Fibroblast of villous mesenchyme (primary cell): ENCODE measurements around the gene ENAH. TPM values are rescaled to one million over a fixed set of nuclear protein-coding genes. Genes with fewer than 3 reads are reported as not detected.
"Not testable (repeated sequence)": the region's sequence is repeated elsewhere in the genome, so short reads cannot be mapped to it uniquely, and the experiment has no call there.

Source experiments
- DNase-seq: peaks from one replicate; pipeline ENCODE4 v3.0.0-alpha.2; 2010; ENCODE audit warnings: low read depth
- H3K4me3 ChIP-seq: 2 replicates; pipeline ENCODE4 v1.5.1; 2011; ENCODE audit warnings: low read depth, mild to moderate bottlenecking, low read length
- total RNA-seq: library from RNA; depleted of rRNA; stranded (reverse); fragments of >200 nt; gene quantifications from 2 replicates; pipeline ENCODE4 v1.2.3, GENCODE V29; 2012
- TF ChIP-seq, protein P1 (sequence below): IDR thresholded peaks from 2 replicates; pipeline ENCODE4 v1.5.1; 2012; ENCODE audit warnings: low read depth, mild to moderate bottlenecking, low read length; ENCODE audit not compliant: insufficient read depth

Gene ENAH
- total RNA-seq, 1 donor, result 135 TPM

DNA sequence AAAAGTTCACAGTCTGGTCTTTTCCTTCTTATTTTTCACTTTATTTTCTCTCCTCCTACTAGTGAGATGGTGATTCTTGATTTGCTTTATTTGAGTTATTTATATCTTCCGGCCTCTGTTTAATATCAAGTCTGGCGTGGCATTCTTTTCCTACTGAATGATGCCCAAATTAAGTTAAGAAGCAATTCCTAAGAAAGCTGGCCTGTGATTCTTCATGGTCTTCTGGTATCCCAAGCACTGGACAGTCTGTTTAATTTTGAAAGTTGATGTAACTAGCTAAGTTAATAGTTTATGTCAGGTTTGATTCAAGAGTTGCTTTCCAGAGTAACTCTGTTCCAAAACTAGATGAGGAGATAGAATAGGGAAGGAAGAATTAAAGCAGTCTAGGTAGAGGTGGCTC is 9.2 kb upstream of the ENAH start:
- TF ChIP-seq, protein P1, sequence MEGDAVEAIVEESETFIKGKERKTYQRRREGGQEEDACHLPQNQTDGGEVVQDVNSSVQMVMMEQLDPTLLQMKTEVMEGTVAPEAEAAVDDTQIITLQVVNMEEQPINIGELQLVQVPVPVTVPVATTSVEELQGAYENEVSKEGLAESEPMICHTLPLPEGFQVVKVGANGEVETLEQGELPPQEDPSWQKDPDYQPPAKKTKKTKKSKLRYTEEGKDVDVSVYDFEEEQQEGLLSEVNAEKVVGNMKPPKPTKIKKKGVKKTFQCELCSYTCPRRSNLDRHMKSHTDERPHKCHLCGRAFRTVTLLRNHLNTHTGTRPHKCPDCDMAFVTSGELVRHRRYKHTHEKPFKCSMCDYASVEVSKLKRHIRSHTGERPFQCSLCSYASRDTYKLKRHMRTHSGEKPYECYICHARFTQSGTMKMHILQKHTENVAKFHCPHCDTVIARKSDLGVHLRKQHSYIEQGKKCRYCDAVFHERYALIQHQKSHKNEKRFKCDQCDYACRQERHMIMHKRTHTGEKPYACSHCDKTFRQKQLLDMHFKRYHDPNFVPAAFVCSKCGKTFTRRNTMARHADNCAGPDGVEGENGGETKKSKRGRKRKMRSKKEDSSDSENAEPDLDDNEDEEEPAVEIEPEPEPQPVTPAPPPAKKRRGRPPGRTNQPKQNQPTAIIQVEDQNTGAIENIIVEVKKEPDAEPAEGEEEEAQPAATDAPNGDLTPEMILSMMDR, result no peak
- DNase-seq, result no peak
- no peak overlapping the region for H3K4me3 ChIP-seq

DNA sequence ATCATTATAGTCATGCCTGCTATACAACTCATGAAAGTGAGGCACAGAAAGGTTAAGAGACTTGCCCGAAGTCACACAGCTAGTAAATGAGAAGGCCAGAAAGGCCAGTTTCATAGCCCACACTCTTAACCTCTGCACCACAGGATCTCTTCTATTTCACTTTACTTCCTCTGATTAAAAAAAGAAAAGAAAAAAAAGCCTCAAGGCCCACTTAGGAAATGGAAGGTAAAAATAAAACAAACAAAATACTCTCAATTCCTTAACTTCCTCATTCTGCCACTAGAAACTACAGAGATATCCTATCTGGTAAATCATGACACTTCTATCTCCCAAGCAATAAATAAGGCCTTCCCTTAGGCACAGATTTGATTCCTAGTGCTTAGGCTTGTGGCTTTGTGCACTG is 7.6 kb upstream of the ENAH start:
- TF ChIP-seq, protein P1, result no peak

DNA sequence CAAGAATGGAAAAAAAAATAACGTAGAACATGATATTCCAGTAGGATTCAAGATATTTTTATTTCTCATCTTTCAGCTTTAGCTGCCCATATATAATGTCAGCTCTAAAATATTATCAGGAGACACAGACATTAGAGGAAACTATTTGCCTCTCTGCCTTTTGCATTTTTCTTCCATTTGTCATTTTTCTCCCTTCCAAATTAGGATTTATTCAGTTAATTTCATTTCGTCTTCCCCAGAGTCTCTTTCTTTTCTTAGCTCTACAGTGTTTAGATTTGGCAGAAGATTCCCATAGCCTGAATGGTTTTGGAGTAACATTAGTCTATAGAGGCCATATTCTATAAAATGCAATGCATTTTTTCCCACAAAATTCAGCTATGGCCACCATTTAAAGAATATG is 5.1 kb upstream of the ENAH start:
- DNase-seq, result no peak
- TF ChIP-seq, protein P1, result no peak
- no peak overlapping the region for H3K4me3 ChIP-seq

More for the DNA sequence above, 7.6 kb upstream of the ENAH start:
- no peak overlapping the region for H3K4me3 ChIP-seq
- DNase-seq, result no peak

DNA sequence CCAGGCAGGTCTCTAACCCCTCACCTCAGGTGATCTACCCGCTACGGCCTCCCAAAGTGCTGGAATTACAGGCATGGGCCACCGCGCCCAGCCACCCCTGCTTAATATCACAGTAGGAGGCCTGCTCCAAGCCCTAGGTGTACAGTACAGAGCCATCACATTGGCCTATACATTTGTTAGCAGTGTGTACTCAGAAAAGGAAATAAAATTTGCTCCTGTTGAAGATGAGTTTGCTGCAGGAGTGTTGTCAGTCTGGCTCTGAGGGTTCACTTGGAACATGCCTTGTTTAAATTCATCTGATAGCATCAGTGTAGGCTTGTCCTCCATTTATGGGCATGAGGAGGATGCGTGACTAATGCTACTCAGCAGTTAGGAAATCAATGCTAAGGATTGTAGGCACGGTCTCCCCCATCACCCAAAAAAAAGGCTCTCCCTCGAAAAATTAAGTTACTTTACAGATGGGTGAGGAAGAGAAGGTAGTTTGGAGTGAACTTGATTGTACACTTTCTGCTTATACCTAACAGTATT is 4.6 kb upstream of the ENAH start:
- peak; percentile 83 for DNase-seq
- no peak overlapping the region for H3K4me3 ChIP-seq
- TF ChIP-seq, protein P1, result no peak

DNA sequence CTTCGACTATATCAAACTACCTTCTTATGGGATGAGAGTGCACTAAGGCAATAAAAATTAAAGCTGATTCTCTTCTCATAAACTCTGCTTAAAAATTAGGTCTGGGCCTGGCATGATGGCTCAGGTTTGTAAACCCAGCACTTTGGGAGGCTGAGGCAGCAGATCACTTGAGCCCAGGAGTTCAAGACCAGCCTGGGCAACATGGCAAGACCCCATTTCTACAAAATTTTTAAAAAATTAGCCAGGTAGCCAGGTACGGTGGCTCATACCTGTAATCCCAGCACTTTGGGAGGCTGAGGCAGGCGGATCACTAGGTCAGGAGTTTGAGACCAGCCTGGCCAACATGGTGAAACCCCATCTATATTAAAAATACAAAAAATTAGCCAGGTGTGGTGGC is 3.3 kb upstream of the ENAH start:
- H3K4me3 ChIP-seq, DNase-seq: not testable (repeated sequence)

DNA sequence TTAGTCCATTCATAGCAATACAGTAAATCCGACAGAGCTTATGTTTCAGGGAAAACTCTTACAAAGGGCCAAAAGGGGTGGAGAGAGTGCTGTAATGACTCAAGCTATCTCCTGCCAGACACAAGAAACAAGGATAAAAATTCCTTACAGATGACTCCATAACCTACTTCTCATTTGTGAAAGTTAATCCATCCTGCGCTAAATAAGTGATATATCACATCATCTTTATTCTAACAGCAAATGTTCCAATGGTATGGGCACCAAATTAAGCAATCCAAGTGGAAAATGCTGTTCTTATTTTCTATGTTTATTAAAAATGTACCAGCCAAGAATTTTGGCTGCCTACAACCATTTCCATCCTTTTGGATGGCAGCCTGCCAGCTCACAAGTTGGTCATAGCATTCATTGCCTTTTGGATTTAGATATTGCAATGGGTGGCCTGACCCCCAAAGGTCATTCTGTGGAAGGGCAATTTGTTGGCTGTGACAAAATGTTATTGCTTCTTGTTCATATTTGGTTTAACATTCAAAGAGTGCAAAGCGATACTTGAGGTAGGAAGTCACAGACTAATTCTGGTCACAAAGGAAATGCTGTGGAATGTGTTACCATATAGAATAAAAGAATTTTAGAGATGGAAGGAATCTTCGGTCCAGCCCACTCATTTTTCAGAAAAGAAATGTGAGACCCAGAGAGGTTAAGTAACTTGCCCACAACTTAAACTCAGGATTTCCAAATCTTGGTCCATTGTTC is 2.8 kb upstream of the ENAH start:
- H3K4me3 ChIP-seq, result no peak overlapping the region
- TF ChIP-seq, protein P1, result no peak
- DNase-seq, result peak; percentile 98

DNA sequence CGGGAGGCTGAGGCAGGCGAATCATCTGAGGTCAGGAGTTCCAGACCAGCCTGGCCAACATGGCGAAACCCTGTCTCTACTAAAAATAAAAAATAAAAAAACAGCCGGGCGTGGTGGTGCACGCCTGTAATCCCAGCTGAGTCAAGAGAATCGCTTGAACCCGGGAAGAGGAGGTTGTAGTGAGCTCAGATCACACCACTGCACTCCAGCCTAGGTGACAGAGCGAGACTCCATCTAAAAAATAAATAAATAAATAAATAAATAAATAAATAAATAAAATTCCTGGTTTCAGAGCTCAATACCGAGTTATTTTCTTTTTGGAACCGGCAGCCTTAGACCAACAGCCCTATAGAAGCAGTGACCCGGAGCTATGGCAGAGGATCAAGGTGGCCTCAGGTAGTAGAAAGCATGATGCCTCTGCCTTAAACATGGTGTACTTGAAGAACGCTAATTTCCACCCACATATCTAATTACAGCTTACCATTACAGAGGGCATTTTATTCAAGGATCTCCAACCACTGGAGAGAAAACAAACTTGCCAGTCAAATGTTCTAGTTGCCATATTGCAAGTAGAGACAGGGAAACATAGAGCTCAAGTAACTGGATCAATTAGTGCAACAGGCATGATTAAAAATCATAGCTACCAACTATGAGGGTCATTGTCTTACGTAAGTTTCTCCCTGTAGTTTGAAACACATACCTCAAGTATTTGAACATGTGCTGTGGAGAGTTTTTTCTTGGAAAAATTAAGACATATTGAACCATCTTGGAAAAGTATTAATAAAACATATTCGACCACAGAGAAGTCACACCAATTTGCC is 2.0 kb upstream of the ENAH start:
- DNase-seq, result no peak
- TF ChIP-seq, protein P1, result no peak
- peak overlapping the region; percentile 76 for H3K4me3 ChIP-seq
